ENCODE data around the gene CBLB.
"Not testable (repeated sequence)": the region's sequence is repeated elsewhere in the genome, so short reads cannot be mapped to it uniquely, and the experiment has no call there.

Gene CBLB

DNA sequence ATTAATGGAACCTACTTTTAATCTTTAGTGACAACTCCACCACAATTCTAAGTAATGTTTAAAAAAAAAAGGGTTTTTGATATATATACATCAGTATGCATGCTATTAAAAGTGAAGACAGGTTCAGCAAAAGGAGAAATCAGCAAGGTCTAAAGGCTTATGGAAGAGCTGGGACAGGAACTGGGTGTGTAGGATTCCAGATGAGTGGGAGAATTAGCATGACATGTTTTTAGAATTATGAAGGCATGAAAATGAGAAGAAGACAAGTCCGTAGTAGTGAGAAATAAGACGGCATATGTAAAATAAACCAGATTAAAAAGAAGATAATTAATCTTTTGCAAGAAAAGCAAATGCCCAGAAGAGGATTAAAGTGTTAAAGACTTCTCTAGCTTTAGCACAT lies 52.0 kb downstream of the CBLB start:
- no peak for DNase-seq (ENCODE audit: low spot score)

GRCh38 chr3:105815331-105815730 lies 53.5 kb downstream of the CBLB start:
- DNase-seq (ENCODE audit: low spot score): not testable (repeated sequence)

GRCh38 chr3:105813710-105814109 lies 55.1 kb downstream of the CBLB start:
- DNase-seq (ENCODE audit: low spot score): no peak

GRCh38 chr3:105812194-105812586 lies 56.6 kb downstream of the CBLB start:
- DNase-seq (ENCODE audit: low spot score): peak; percentile 34

DNA sequence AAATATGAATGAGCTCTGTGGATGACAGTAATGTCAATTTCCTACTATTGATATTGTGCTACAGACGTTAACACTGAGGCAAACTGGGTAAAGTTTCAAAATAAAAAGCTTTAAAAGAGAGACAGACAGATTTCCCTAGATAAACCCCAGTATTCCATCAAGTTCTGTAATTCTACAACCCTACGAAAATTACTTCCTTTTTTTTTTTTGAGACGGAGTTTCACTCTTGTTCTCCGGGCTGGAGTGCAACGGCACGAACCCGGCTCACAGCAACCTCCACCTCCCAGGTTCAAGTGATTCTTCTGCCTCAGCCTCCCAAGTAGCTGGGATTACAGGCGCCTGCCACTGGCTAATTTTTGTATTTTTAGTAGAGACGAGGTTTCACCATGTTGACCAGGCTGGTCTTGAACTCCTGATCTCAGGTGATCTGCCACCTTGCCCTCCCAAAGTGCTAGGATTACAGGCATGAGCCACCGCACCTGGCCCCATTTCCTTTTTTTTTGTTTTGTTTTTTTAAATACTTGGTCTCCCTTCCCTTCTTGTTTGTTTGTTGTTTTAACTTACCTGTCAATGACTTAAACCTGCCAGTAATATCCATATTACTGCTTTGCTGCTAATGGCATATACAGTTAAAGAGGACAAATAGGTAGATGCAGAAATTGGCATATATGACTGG lies 57.2 kb downstream of the CBLB start:
- DNase-seq (ENCODE audit: low spot score): no peak

DNA sequence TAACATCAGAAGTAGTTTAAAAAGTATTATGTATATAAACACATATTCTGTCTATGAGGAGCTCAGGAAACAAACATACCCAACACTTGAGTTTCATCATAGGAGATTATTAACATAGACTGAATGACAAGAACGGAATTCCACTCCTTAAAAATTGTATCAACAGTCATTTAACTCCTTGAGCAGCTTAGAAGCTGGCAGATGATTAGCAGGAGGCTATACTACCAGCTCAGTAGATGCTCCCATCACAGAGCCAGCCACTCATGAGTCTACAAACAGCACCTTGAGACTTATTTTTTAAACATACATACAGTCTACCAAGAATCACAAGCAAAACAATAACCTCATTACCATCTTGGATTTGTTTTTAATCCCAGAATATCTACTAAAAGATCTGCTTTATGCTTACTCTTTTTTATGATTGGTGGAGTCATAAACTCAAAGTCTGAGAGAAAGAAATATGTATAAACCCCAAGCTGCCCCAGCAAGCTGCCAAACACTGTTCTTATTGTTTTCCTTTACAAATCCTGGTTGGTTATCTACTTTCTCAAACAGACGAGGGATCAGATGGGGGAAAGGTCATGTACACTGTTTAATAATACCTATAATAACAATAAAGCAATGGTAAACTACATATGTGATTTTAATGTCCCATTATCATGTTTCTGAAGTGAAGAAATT lies 59.5 kb downstream of the CBLB start:
- DNase-seq (ENCODE audit: low spot score): no peak

- no peak for DNase-seq (ENCODE audit: low spot score)
These were observed 61.1 kb downstream of the CBLB start for GRCh38 chr3:105807701-105808100.

DNA sequence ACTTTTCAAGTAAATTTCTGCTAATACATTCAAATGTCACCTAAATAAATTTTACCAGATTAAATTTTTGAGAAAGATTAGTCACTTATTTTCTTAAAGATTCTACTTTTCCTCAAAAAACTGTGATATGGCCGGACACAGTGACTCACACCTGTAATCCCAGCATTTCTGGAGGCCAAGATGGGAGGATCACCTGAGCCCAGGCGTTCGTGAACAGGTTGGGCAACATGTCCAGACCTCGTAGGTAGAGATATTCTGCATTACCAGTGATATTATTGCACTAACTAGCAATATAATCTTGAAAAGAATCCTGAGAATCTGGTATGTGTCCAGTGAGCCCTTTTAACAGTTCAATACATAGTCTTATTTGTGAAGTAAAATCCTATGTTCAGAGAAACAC lies 61.7 kb downstream of the CBLB start:
- no peak for DNase-seq (ENCODE audit: low spot score)

- peak; percentile 56 for DNase-seq (ENCODE audit: low spot score)
These were observed 62.5 kb downstream of the CBLB start for GRCh38 chr3:105806359-105806758.

GRCh38 chr3:105805404-105805803 lies 63.4 kb downstream of the CBLB start:
- DNase-seq (ENCODE audit: low spot score): no peak

- DNase-seq (ENCODE audit: low spot score): no peak
These were observed 66.6 kb downstream of the CBLB start for GRCh38 chr3:105802118-105802706.

DNA sequence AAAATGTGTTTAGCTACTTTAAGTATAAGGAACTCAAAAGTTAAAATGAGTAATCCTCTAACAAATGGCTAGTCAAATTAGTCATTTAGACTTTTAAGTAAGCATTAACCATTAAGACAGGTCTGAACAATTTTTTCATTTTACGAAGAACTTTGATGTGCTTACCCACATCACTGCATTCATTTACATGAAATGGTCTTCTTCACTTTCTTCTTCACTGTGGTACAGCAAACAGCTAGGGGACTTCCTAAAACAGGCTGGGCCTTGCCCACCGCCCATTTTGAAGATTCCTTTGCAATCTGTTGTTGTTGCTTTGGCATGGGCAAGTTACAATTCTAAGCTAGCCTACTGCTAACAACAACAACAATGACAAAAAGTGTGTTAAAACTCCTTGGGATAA lies 67.4 kb downstream of the CBLB start:
- no peak for DNase-seq (ENCODE audit: low spot score)

DNA sequence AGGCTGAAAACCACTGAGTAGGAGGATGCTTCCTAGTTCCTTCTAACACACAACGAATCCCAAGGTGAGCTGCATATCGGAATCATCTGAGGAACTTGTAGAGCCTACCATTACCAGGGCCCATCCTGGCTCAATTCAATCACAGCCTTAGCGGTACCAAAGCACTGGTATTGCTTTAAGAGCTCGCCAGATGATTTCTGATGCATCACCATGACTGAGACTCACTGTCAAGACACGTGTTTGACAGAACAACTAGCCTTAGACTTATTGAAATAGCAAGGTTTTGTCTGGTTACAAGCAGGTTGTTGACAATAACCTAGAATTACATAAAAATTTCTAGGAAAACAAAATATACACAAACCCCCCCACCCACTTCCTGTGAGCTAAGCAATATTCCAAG lies 68.5 kb downstream of the CBLB start:
- no peak for DNase-seq (ENCODE audit: low spot score)

GRCh38 chr3:105799286-105799685 lies 69.5 kb downstream of the CBLB start:
- DNase-seq (ENCODE audit: low spot score): no peak

DNA sequence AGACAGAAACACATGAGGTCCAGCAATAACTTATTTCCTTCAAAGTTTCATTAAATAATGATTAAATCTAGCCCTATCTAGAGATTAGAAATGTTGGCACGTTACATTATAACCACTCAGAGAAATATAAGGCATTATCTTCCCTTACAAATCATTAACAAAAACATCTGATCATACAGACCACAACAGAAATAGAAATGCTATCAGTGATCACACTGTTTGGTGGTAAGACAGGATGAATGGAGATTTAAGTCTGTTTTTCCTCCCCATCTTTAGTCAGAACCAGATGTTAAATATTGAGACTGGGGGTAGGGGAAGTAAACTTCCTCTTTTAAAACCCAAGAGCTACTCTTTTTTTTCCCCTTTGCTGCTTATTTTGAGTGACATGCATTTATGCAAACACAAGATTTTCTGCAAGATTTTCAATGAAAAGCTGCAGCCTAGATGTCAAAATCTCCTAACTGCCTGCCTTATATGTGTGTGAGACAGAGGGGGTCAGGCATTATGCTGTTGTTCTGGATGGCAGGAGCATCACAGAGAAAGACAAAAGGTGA lies 70.4 kb downstream of the CBLB start:
- DNase-seq (ENCODE audit: low spot score): no peak

DNA sequence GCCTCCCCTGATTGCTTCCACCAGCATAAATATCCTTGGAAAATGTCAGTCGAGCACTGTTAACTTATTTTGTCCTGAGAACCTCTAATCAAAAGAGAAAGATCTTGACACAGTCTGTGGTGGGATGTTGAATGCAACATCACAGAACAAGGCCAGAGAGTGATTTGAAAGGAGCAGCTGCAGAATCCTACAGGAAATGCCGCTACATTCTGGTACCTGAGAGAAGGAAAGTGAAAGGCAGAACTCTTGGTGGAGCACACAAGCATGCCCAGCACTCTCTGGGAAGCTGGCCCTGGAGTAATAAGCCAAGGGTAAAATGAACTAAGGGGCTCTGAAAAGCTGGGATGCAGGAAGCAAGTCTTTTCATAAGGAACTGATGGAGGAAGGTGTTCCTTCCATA lies 75.8 kb downstream of the CBLB start:
- no peak for DNase-seq (ENCODE audit: low spot score)

GRCh38 chr3:105791919-105792786 lies 76.7 kb downstream of the CBLB start:
- DNase-seq (ENCODE audit: low spot score): peak; percentile 88

- peak; percentile 38 for DNase-seq (ENCODE audit: low spot score)
These were observed 77.7 kb downstream of the CBLB start for GRCh38 chr3:105791131-105791530.

GRCh38 chr3:105790534-105790933 lies 78.3 kb downstream of the CBLB start:
- no peak for DNase-seq (ENCODE audit: low spot score)

DNA sequence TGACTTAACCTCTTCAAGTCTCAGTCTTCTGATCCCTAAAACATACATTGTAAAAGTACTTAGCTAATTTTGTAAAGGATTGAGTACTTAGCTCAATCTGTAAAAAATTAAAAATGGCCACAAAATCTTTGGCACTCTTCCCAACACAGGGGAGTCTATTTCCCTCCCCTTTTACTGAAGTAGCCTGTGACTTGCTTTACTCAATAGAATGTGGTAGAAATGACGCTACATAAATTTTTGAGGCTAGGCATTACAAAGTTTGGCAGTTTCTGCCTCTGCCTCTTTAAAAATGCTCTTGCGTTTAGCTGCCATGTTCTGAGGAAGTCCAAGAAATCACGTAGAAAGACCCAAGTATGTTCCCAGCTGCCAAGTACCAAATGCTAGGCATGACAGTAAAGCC lies 80.2 kb downstream of the CBLB start:
- no peak for DNase-seq (ENCODE audit: low spot score)

DNA sequence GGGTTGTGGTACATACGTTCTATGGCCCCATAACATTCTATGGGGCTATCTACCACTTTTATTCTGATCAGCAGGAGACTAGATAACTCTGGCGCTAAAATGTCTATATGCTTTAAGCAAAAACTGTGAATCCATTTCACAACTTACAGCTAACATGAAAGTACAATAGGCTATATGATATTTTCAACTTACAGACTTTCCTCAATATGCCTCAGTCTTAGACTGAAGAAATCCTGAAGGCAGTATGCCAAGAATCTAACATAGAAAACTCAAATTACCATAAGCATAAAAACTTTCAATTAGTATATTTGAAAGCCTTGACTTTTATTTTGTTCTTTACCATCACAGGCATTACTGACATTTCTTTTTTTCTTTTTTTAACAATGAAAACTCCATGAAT lies 81.4 kb downstream of the CBLB start:
- no peak for DNase-seq (ENCODE audit: low spot score)

- no peak for DNase-seq (ENCODE audit: low spot score)
These were observed 81.8 kb downstream of the CBLB start for GRCh38 chr3:105786990-105787389.
